NCI-H1930 (cell line): ENCODE measurements around the gene MFSD2B.

Experiments used
- DNase-seq, 2 experiments: peaks; one replicate each; lab custom pipeline; 2025; lab: John Stamatoyannopoulos, UW

The MFSD2B gene

DNA sequence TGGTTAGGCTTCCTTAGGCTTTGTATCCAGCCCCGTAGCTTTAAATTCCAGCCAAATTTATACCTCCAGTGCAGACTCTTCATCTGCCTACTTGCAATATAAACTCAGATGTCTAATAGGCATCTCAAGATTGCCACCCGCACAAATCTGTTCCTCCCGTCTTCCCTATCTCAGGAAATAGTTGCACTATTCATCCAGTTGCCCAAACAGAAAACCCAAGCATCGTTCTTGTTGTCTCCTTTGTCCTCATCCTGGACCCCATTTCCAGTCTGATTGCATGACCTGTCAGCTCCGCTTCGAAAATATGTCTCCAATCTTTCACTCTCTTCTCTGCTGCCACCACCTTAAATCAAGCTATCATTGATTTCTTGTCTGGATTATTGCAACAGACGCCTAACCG, 41.9 kb downstream of the MFSD2B start:
- no peak for DNase-seq

DNA sequence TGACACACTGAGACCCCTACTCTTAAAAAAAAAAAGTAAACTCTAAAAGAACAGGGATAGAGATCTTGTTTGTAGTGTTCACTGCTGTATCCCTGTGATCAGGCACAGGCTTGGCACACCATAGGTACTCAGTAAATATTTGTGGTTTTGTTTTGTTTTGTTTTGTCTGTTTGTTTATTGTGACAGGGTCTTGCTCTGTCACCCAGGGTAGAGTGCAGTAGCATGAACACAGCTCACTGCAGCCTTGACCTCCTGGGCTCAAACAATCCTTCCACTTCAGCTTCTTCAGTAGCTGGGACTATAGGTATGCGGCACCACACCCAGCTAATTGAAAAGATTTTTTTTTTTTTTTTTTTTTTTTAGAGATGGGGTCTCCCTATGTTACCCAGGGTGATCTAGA, 43.1 kb downstream of the MFSD2B start:
- no peak for DNase-seq

DNA sequence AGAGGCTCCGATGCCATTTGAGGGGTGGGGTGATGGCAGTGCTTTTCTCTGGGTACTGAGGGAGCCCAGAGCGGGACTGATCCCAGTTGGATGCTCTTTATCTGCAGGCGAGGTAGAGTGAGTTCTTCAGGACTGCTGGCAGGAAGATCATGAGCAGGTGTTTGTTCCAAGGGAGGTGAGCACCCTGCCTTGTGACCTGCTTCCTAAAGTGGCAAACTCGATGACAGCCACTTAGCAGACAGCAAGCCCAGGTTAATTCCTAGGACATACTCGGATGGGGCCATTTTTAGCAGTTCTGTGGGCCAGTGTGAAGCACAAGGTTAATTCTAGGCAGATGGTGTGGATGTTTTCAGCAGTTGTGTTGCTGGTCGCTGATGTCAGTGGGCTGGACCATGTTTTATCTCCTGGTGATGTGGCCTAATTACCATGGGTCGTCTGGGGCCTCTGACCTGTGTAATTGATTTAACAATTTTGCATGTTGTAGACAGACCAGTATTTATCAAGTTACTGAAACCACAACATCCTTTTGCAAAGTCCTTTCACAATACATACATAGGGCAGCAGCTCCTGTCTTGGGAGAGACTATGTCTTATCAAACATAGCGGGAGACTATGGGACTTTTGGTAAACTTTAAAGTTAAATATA, 44.6 kb downstream of the MFSD2B start:
- DNase-seq = no peak

DNA sequence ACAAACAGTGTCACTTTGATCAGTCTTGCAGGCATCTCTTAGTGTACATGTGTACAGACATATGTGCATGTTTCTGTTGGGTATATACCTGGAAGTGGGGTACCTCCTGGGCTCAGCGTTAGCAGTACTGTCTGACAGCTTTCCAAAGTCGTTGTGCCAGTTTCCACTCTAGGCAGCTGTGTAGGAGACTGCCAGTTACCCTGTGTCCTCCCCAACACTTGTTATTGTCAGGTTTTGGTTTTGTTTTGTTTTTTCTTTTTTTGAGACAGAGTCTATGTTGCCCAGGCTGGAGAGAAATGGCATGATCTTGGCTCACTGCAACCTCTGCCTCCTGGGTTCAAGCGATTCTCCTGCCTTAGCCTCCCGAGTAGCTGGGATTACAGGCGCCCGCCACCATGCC, 45.9 kb downstream of the MFSD2B start:
- DNase-seq = no peak

DNA sequence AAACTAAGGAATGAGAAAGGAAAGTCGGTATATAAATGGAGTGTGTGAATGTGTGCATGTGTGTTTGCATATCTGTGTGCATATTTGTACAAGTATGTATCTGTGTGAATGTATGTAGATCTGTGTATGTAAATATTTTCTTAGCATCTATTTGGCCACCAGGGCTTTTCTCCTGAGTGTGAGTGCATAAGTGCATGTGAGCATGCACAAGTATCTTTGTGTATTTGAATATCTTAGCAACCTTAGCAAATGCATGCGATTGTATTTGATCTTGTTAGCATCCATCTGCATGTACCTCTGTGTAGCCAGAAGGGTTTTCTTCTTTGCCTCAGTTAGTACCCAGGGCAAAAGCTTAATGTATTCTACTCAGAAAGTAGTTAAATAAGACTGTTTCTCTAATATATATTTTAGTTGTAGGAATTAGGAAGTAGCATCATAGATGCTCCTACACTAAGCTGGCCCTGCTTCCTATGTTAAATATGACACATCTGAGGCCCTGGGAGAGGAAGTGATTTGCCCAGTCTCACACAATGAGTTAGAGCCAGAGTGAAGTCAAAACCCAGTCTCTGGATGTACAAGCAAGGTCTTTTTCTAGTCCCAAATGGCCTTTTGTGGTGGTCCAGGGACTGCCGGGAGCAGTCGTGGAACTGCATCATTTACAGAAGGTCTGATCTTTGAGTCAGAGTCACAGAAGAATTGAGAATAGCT, 48.8 kb downstream of the MFSD2B start:
- DNase-seq = no peak

DNA sequence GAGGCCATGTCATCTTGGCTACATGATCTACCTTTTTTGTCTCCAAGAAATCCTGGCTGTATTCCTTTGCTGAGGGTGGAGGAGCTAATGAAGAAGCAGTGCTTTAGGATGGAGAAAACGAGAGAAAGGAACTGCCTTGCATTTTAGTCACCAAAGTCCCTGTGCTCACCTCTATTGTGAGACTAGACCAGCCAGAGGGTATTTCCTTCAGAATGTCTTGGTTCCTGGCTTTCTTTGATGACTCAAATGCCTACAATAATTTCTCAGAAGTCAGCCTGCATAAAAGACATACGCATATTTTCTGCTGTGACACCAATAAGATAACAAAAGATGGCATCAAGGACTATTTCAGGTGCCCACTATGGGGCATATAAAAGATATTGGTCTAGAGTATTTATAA, 55.5 kb downstream of the MFSD2B start:
- no peak for DNase-seq

DNA sequence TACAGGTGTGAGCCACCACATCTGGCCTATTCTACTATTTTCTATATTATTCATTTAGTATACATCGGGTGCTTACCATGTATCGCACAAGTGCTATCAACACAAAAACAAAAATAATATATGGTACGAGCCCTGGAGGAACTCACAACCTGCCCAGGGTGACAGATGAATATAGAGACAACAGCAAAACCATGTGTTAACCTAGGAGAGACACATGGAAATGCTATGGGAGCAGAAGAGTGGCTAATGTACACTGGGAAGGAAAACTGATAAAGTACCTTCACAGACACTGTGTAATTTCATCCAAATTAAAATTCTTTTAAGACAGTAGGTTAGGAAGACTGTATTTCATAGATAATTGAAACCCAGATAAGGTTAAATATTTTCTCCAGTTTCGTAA, 62.4 kb downstream of the MFSD2B start:
- no peak for DNase-seq

DNA sequence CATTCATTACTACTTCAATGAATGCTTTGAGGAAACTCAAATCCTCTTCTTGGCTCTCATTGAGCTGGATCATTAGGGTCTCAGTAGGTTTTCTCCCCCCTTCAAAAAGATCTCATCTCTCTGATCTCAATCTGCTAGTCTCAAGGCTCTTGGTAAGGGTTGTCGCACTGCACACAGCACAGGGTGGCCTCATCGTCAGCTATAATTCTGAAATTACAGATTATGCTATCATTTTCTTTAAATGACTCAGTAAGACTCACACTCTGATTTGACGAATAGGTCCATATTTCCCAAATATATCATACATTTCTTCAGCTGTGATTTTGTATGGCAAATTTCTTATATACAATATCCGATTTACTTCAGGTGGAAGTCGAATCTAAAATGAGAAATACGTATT, 63.9 kb downstream of the MFSD2B start:
- DNase-seq = no peak

DNA sequence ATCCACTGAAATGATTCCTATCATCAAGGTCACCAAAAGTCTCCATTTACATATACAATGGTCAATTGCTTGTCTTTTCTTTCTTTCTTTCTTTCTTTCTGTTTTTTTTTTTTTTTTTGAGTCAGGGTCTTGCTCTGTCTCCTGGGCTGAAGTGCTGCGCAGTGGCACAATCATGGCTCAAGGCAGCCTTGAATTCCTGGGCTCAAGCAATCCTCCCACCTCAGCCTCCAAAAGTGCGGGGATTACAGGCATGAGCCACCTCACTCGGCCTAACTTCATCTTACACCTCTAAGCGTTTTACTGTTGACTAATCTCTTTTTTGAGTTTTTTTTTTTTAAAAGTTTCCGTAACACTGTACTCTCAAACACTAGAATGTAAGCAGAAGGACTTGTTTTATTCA, 65.4 kb downstream of the MFSD2B start:
- DNase-seq = no peak
